K562 (cell line): ENCODE results near the gene KIAA1614. TPM values are rescaled to one million over a fixed set of nuclear protein-coding genes. Genes with fewer than 3 reads are reported as not detected.

Source experiments
- MEF2A ChIP-seq: IDR thresholded peaks from 2 replicates; pipeline ENCODE4 v1.6.1; 2011; ENCODE audit warnings: low read depth, mild to moderate bottlenecking, low read length, moderate library complexity; ENCODE audit not compliant: control insufficient read depth
- ZNF277 ChIP-seq: fragments of 250-450 bp; sonication (Bioruptor Pico); IDR thresholded peaks from 2 replicates; pipeline ENCODE4 v1.8.0; 2022; ENCODE audit warnings: inconsistent platforms, mild to moderate bottlenecking, moderate library complexity, borderline replicate concordance
- ZNF551 ChIP-seq: fragments of 250-450 bp; sonication (Bioruptor Pico); IDR thresholded peaks from 2 replicates; pipeline ENCODE4 v1.5.0; 2021; ENCODE audit warnings: mild to moderate bottlenecking, moderate library complexity
- ZNF740 ChIP-seq, 3 experiments: fragments of 200-800 bp in 1 of 3; sonication (Bioruptor generic) in 1 of 3; sonication (generic) in 1 of 3; formaldehyde crosslinking in 1 of 3; IDR thresholded peaks; 2 replicates each; pipeline versions ENCODE4 v1.6.1 to v1.8.0; 2016 to 2022; ENCODE audit warnings: mild to moderate bottlenecking in 2 of 3, missing compliant biosample characterization in 2 of 3, missing genetic modification characterization in 2 of 3, missing genetic modification reagents in 1 of 3
- polyA plus RNA-seq, 8 experiments: library from polyadenylated mRNA; depleted of rRNA in 4 of 8; stranded (reverse) in 5 of 8; unstranded in 3 of 8; fragments of >200 nt; fragmentation: Nextera tagmentation in 2 of 8; fragmentation: Illumina TruSeq in 1 of 8; extraction: Ambion mirVana in 2 of 8; extraction: Trizol in 1 of 8; gene quantifications; 2 replicates each; pipeline versions ENCODE4 v1.2.1 to v1.2.3, GENCODE V29; 2011 to 2014; ENCODE audit warnings: inconsistent platforms in 1 of 8, missing spikeins in 1 of 8
- total RNA-seq, 7 experiments: library from RNA; depleted of rRNA in 6 of 7; stranded (reverse); fragments of >200 nt in 6 of 7; fragmentation: Illumina TruSeq in 2 of 7; extraction: Trizol in 2 of 7; gene quantifications; 2 replicates each; pipeline versions ENCODE4 v1.2.1 to v1.2.3, GENCODE V29; 2011 to 2021; ENCODE audit warnings: low replicate concordance in 1 of 7
- TF ChIP-seq, protein P1 (sequence below), 2 experiments: fragments of 450-650 bp in 1 of 2; sonication (generic) in 1 of 2; formaldehyde crosslinking in 1 of 2; IDR thresholded peaks; 2 replicates each; pipeline versions ENCODE4 v1.7.1 to v1.9.0; 2016 to 2022; ENCODE audit warnings: inconsistent platforms in 1 of 2, mild to moderate bottlenecking in 1 of 2, missing genetic modification reagents in 1 of 2
- TF ChIP-seq, protein P2 (sequence below), 2 experiments: IDR thresholded peaks in 1 of 2; conservative IDR thresholded peaks in 1 of 2; 2 replicates each; pipeline ENCODE4 v1.6.1; 2016; ENCODE audit warnings: low read depth in 2 of 2, mild to moderate bottlenecking in 1 of 2, missing compliant biosample characterization in 1 of 2, missing genetic modification characterization in 1 of 2, moderate library complexity in 1 of 2

Gene KIAA1614
- total and polyA plus RNA-seq, 9 of the 15 experiments (the other 6 are each of a cell fraction or from before 2014, with no cell fraction given): 0.01 to 1.1 (median 0.15) TPM; not detected in 1

- TF ChIP-seq, protein P1, sequence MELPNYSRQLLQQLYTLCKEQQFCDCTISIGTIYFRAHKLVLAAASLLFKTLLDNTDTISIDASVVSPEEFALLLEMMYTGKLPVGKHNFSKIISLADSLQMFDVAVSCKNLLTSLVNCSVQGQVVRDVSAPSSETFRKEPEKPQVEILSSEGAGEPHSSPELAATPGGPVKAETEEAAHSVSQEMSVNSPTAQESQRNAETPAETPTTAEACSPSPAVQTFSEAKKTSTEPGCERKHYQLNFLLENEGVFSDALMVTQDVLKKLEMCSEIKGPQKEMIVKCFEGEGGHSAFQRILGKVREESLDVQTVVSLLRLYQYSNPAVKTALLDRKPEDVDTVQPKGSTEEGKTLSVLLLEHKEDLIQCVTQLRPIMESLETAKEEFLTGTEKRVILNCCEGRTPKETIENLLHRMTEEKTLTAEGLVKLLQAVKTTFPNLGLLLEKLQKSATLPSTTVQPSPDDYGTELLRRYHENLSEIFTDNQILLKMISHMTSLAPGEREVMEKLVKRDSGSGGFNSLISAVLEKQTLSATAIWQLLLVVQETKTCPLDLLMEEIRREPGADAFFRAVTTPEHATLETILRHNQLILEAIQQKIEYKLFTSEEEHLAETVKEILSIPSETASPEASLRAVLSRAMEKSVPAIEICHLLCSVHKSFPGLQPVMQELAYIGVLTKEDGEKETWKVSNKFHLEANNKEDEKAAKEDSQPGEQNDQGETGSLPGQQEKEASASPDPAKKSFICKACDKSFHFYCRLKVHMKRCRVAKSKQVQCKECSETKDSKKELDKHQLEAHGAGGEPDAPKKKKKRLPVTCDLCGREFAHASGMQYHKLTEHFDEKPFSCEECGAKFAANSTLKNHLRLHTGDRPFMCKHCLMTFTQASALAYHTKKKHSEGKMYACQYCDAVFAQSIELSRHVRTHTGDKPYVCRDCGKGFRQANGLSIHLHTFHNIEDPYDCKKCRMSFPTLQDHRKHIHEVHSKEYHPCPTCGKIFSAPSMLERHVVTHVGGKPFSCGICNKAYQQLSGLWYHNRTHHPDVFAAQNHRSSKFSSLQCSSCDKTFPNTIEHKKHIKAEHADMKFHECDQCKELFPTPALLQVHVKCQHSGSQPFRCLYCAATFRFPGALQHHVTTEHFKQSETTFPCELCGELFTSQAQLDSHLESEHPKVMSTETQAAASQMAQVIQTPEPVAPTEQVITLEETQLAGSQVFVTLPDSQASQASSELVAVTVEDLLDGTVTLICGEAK (IDR thresholded peaks at IDR 0.05): no peak
- TF ChIP-seq, protein P1 (CRISPR knock-in tag; IDR thresholded peaks at IDR 0.05): no peak
- TF ChIP-seq MEF2A (no peak), ZNF740 (CRISPR knock-in tag; IDR thresholded peaks at IDR 0.05) (no peak), ZNF740 (tag; IDR thresholded peaks at IDR 0.05) (no peak), ZNF551 (CRISPR knock-in tag) (no peak), ZNF277 (CRISPR knock-in tag) (no peak)
- TF ChIP-seq, protein P2, sequence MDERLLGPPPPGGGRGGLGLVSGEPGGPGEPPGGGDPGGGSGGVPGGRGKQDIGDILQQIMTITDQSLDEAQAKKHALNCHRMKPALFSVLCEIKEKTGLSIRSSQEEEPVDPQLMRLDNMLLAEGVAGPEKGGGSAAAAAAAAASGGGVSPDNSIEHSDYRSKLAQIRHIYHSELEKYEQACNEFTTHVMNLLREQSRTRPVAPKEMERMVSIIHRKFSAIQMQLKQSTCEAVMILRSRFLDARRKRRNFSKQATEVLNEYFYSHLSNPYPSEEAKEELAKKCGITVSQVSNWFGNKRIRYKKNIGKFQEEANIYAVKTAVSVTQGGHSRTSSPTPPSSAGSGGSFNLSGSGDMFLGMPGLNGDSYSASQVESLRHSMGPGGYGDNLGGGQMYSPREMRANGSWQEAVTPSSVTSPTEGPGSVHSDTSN (CRISPR knock-in tag; IDR thresholded peaks at IDR 0.05; ENCODE audit: low read depth): no peak
- TF ChIP-seq, protein P2 (tag; conservative IDR thresholded peaks at IDR 0.05; ENCODE audit: low read depth): no peak
Measured at GRCh38 chr1:180926164-180926981, 13.7 kb downstream of the KIAA1614 start (continued).
